Neural progenitor cell (in vitro differentiated cells): ENCODE measurements around the gene CBLB.

Experiments used
- CTCF ChIP-seq: fragments of 200-600 bp; sonication (generic); IDR thresholded peaks from 2 replicates; pipeline ENCODE4 v1.5.1; 2017; ENCODE audit warnings: antibody characterized with exemption, mild to moderate bottlenecking
- EZH2 ChIP-seq: fragments of 200-600 bp; sonication (generic); IDR thresholded peaks from 2 replicates; pipeline ENCODE4 v1.6.1; 2017; ENCODE audit warnings: antibody characterized with exemption, mild to moderate bottlenecking, moderate library complexity
- EZH2phosphoT487 ChIP-seq: fragments of 200-600 bp; sonication (generic); IDR thresholded peaks from 2 replicates; pipeline ENCODE4 v1.6.1; 2017; ENCODE audit warnings: antibody characterized with exemption

DNA sequence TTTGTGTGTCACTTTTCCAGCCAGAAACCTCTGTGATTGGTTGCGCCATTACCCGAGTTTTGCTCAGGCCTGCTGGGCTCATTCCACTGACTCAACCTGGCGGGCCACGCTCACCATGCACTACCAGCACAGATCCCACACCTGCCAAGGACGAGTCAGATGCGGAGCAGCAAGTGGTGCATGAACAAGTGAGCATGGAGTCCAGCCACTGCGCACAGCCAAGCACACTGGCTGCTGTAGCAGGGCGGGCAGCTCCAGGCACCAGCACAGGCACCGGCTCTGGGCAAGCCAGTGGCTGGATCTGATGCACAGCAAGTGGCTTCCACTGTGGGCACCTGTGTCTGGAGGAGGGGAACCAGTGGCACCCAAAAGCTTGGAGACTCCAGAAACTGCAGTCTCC is 110.4 kb downstream of the CBLB start:
- no peak for TF ChIP-seq CTCF
- TF ChIP-seq EZH2: no peak
- no peak for TF ChIP-seq EZH2phosphoT487
